Measurements from ENCODE around the gene UBE2N.

Gene UBE2N

GRCh38 chr12:93430280-93430679 is 11.5 kb downstream of the UBE2N start:
- Mint-ChIP-seq H3K36me3 (ENCODE audit: low read depth) (no peaks in the 10 kb centered on the region), H3K27me3 (ENCODE audit: low read depth) (no peaks in the 10 kb centered on the region), H3K9me3 (no peaks in the 10 kb centered on the region), H3K4me3 (no peak overlapping the region), H3K27ac (peak overlapping the region; percentile 24 to 43 (median 39)), H3K4me1 (peaks cover 49% of the 10 kb centered on the region)
- TF ChIP-seq CTCF (IDR thresholded peaks at IDR 0.05; ENCODE audit: unreplicated experiment in 3 of 3) = no peak

- no peak for TF ChIP-seq CTCF (IDR thresholded peaks at IDR 0.05; ENCODE audit: unreplicated experiment in 3 of 3)
- H3K36me3 Mint-ChIP-seq (ENCODE audit: low read depth) = no peaks in the 10 kb centered on the region
- no peaks in the 10 kb centered on the region for H3K9me3 Mint-ChIP-seq
- H3K4me1 Mint-ChIP-seq = peaks cover 53% of the 10 kb centered on the region
- no peaks in the 10 kb centered on the region for H3K27me3 Mint-ChIP-seq (ENCODE audit: low read depth)
- H3K27ac Mint-ChIP-seq = peak overlapping the region; percentile 24 to 43 (median 39)
- H3K4me3 Mint-ChIP-seq = no peak overlapping the region
These were observed 11.9 kb downstream of the UBE2N start for GRCh38 chr12:93429852-93430251.

- Mint-ChIP-seq H3K4me1 (peaks cover 56% of the 10 kb centered on the region), H3K4me3 (no peak overlapping the region), H3K27ac (no peak overlapping the region), H3K27me3 (ENCODE audit: low read depth) (no peaks in the 10 kb centered on the region), H3K9me3 (no peaks in the 10 kb centered on the region), H3K36me3 (ENCODE audit: low read depth) (no peaks in the 10 kb centered on the region)
- TF ChIP-seq CTCF (IDR thresholded peaks at IDR 0.05; ENCODE audit: unreplicated experiment in 3 of 3) = no peak
These were observed 12.3 kb downstream of the UBE2N start for GRCh38 chr12:93429448-93429847.

- Mint-ChIP-seq H3K4me3 (peak overlapping the region in 1 of 3 experiments; percentile 13), H3K4me1 (peaks cover 64% of the 10 kb centered on the region), H3K9me3 (no peaks in the 10 kb centered on the region), H3K27me3 (ENCODE audit: low read depth) (no peaks in the 10 kb centered on the region), H3K36me3 (ENCODE audit: low read depth) (no peaks in the 10 kb centered on the region), H3K27ac (peak overlapping the region; percentile 49 to 80 (median 65))
- no peak for TF ChIP-seq CTCF (IDR thresholded peaks at IDR 0.05; ENCODE audit: unreplicated experiment in 3 of 3)
These were observed 13.8 kb downstream of the UBE2N start for GRCh38 chr12:93427779-93428564.

GRCh38 chr12:93426412-93426805 is 15.3 kb downstream of the UBE2N start:
- no peak for TF ChIP-seq CTCF (IDR thresholded peaks at IDR 0.05; ENCODE audit: unreplicated experiment in 3 of 3)
- Mint-ChIP-seq H3K4me3 (peak overlapping the region in 1 of 3 experiments; percentile 31), H3K27ac (peak overlapping the region; percentile 64 to 91 (median 77)), H3K36me3 (ENCODE audit: low read depth) (no peaks in the 10 kb centered on the region), H3K27me3 (ENCODE audit: low read depth) (no peaks in the 10 kb centered on the region), H3K4me1 (peaks cover 67% of the 10 kb centered on the region), H3K9me3 (no peaks in the 10 kb centered on the region)
